SH-SY5Y (cell line): ENCODE measurements around the gene JPH4.

ENCODE experiments used
- GATA2 ChIP-seq: IDR thresholded peaks from 2 replicates; pipeline ENCODE4 v1.6.1; 2011; ENCODE audit warnings: mild to moderate bottlenecking, low read depth, low read length
- GATA3 ChIP-seq: IDR thresholded peaks from 2 replicates; pipeline ENCODE4 v1.6.1; 2011; ENCODE audit warnings: low read depth, mild to moderate bottlenecking, low read length, moderate library complexity

JPH4 gene

GRCh38 chr14:23523229-23524016, 55.2 kb downstream of the JPH4 start:
- no peak for TF ChIP-seq GATA3
- TF ChIP-seq GATA2, result no peak

- TF ChIP-seq GATA2 (no peak), GATA3 (no peak)
Observed at GRCh38 chr14:23522643-23523198, 55.9 kb downstream of the JPH4 start.

GRCh38 chr14:23521785-23522640, 56.6 kb downstream of the JPH4 start:
- no peak for TF ChIP-seq GATA2
- no peak for TF ChIP-seq GATA3

- no peak for TF ChIP-seq GATA2
- TF ChIP-seq GATA3, result no peak
Observed at GRCh38 chr14:23520899-23521533, 57.6 kb downstream of the JPH4 start.

- TF ChIP-seq GATA3, result no peak
- no peak for TF ChIP-seq GATA2
Observed at GRCh38 chr14:23518709-23519108, 59.9 kb downstream of the JPH4 start.
